Measurements from ENCODE around the gene CACNA1B.

CACNA1B gene

GRCh38 chr9:137873408-137873807, 4.2 kb upstream of the CACNA1B start:
- no peaks in the 10 kb centered on the region for H3K4me1 Mint-ChIP-seq
- H3K9me3 Mint-ChIP-seq, result peaks cover 2% of the 10 kb centered on the region
- H3K4me3 Mint-ChIP-seq, result no peak overlapping the region
- peaks cover 52% of the 10 kb centered on the region for H3K27me3 Mint-ChIP-seq (ENCODE audit: low read depth)
- TF ChIP-seq, protein P1, sequence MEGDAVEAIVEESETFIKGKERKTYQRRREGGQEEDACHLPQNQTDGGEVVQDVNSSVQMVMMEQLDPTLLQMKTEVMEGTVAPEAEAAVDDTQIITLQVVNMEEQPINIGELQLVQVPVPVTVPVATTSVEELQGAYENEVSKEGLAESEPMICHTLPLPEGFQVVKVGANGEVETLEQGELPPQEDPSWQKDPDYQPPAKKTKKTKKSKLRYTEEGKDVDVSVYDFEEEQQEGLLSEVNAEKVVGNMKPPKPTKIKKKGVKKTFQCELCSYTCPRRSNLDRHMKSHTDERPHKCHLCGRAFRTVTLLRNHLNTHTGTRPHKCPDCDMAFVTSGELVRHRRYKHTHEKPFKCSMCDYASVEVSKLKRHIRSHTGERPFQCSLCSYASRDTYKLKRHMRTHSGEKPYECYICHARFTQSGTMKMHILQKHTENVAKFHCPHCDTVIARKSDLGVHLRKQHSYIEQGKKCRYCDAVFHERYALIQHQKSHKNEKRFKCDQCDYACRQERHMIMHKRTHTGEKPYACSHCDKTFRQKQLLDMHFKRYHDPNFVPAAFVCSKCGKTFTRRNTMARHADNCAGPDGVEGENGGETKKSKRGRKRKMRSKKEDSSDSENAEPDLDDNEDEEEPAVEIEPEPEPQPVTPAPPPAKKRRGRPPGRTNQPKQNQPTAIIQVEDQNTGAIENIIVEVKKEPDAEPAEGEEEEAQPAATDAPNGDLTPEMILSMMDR (IDR thresholded peaks at IDR 0.05; ENCODE audit: unreplicated experiment in 3 of 3), result no peak
- no peak overlapping the region for H3K27ac Mint-ChIP-seq
- no peaks in the 10 kb centered on the region for H3K36me3 Mint-ChIP-seq (ENCODE audit: low read depth)

DNA sequence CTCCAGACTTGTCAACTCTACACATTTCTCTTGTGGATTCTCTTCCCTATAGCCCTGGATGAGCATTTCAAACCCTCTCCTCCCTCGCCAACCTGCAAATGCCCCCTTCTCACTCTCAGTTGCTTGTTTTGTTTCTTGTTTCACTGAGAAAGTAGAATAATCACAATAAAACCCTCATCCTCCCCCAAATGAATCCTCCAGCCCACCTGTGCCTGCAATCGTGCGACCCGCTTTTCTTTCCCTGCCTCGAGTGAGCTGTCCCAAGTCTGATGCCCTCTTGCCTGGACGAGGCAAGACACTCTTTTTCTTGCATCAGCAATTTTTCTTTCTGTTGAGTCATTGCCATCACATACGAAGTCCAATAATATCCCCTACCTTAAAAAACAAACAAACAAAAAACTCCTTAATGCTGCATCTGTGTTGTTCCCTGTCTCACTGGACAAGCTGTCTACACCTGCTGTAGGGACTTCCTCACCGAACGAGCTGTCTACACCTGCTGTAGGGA, 3.7 kb upstream of the CACNA1B start:
- H3K36me3 Mint-ChIP-seq (ENCODE audit: low read depth), result no peaks in the 10 kb centered on the region
- TF ChIP-seq, protein P1 (IDR thresholded peaks at IDR 0.05; ENCODE audit: unreplicated experiment in 3 of 3), result no peak
- no peak overlapping the region for H3K27ac Mint-ChIP-seq
- peaks cover 2% of the 10 kb centered on the region for H3K9me3 Mint-ChIP-seq
- H3K4me3 Mint-ChIP-seq, result no peak overlapping the region
- peaks cover 53% of the 10 kb centered on the region for H3K27me3 Mint-ChIP-seq (ENCODE audit: low read depth)
- no peaks in the 10 kb centered on the region for H3K4me1 Mint-ChIP-seq

- TF ChIP-seq, protein P1 (IDR thresholded peaks at IDR 0.05; ENCODE audit: unreplicated experiment in 3 of 3), result no peak
- H3K36me3 Mint-ChIP-seq (ENCODE audit: low read depth), result no peaks in the 10 kb centered on the region
- no peak overlapping the region for H3K27ac Mint-ChIP-seq
- H3K9me3 Mint-ChIP-seq, result peaks cover 2% of the 10 kb centered on the region
- H3K4me3 Mint-ChIP-seq, result no peak overlapping the region
- H3K4me1 Mint-ChIP-seq, result no peaks in the 10 kb centered on the region
- peaks cover 61% of the 10 kb centered on the region for H3K27me3 Mint-ChIP-seq (ENCODE audit: low read depth)
Observed at GRCh38 chr9:137875354-137875753, 2.2 kb upstream of the CACNA1B start.

DNA sequence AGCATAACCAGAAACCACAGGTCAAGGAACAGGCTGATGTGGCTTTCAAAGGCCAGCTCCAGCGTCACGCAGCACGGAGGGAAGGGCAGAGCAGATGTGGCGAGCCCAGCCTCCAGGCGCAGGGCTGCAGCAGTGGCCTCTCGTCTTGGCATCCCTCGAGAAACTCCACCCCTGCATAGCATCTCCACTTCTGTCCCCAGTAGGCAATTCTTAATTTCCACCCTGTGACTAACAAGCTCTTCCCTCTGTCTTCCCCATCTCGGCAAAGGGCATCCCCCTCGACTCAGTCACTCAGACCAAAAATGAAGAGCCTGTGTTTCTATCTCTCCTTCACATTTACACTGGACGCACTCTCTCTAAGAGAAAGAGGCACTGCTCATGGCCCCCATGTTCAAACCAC, 1.7 kb upstream of the CACNA1B start:
- no peak overlapping the region for H3K4me3 Mint-ChIP-seq
- peaks cover 61% of the 10 kb centered on the region for H3K27me3 Mint-ChIP-seq (ENCODE audit: low read depth)
- H3K27ac Mint-ChIP-seq, result no peak overlapping the region
- TF ChIP-seq, protein P1 (IDR thresholded peaks at IDR 0.05; ENCODE audit: unreplicated experiment in 3 of 3), result no peak
- no peaks in the 10 kb centered on the region for H3K4me1 Mint-ChIP-seq
- H3K36me3 Mint-ChIP-seq (ENCODE audit: low read depth), result no peaks in the 10 kb centered on the region
- peaks cover 2% of the 10 kb centered on the region for H3K9me3 Mint-ChIP-seq

DNA sequence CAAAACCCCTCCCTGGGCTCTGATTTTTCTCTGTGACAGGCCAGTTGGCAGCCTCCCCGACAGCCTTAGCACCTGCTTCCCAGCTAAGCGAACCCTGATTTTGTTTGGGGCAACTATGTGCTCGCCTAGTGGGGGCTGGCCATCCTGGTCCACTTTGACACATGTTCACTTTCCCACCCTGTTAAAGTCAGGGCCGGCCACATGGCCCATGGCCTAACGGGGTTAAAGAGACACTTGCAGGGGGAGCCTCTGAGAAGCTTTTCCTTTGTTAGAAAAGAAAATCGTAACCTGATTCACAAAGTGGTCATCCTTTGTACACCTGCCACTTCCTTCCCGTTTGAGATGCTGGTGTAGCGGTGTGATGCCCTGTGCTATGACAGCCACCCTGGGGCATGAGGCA, 1.3 kb upstream of the CACNA1B start:
- no peaks in the 10 kb centered on the region for H3K4me1 Mint-ChIP-seq
- H3K27ac Mint-ChIP-seq, result no peak overlapping the region
- H3K36me3 Mint-ChIP-seq (ENCODE audit: low read depth), result no peaks in the 10 kb centered on the region
- peak overlapping the region; percentile 67 to 76 (median 72) for H3K4me3 Mint-ChIP-seq
- H3K9me3 Mint-ChIP-seq, result peaks cover 2% of the 10 kb centered on the region
- TF ChIP-seq, protein P1 (IDR thresholded peaks at IDR 0.05; ENCODE audit: unreplicated experiment in 3 of 3), result no peak
- H3K27me3 Mint-ChIP-seq (ENCODE audit: low read depth), result peaks cover 60% of the 10 kb centered on the region

- peak overlapping the region; percentile 67 to 76 (median 72) for H3K4me3 Mint-ChIP-seq
- peaks cover 2% of the 10 kb centered on the region for H3K9me3 Mint-ChIP-seq
Observed at GRCh38 chr9:137876781-137877386, 698 bp upstream of the CACNA1B start.

More at GRCh38 chr9:137876781-137877386, 698 bp upstream of the CACNA1B start:
- TF ChIP-seq, protein P1 (IDR thresholded peaks at IDR 0.05; ENCODE audit: unreplicated experiment in 3 of 3), result no peak
- Mint-ChIP-seq H3K27me3 (ENCODE audit: low read depth) (peaks cover 58% of the 10 kb centered on the region), H3K4me1 (no peaks in the 10 kb centered on the region), H3K36me3 (ENCODE audit: low read depth) (no peaks in the 10 kb centered on the region), H3K27ac (no peak overlapping the region)
